ENCODE results near the gene IFT43.

IFT43 gene

DNA sequence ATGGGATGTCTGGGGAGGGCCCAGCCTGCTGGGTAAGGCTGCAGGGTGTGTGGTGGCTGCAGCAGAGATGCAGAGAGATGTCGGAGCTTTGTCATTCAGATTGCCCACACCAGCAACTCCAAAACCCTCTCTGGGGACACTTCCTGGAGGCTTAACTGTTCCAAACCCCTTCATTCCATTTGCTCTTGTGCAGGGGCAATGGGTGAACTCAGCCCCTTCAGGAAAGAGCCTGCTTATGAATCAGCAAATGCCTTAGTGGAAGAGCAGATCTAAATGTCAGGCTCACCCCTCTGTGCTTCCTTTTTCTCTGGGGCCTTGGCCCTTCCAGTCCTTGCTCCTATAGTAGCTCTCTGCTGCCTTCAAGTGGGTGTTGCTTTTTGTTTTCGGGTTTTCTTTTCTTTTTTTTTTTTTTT is 129.5 kb downstream of the IFT43 start:
- DNase-seq = peak in 1 of 3 experiments; percentile 17

DNA sequence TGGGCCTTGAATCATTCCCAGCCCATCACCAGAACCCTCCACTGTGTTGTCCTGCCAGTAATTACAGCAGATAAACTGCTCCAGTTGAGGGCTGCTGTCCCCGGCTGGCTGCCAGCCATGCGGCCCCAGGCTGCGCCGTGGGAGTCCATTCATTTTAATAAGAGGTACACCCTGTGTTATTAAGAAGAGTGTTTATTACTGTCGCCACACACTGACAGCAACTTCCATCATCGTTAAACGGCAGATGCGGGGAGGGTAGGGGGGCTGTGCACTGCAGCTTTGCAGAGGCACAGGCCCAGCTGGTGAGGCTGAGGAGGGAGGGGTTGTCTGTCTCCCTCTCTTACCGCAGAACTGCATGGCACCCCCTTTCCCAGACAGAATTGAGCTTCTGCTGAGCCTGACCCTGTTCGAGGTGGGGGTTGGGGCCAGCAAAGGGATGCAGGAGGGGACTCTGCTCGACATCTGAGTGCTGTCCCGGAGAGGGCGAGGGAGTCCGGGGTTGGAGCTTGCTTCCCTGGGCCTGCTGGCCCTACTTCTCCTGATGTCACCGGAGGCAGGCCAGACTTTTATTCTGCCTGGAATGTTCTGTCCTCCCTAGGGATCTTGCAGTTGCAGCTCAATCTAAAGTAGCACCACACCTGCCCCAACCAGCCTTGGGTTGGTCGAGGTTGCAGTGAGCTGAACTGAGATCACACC is 132.4 kb downstream of the IFT43 start:
- peak in 2 of 3 experiments; percentile 97 to 99 for DNase-seq

DNA sequence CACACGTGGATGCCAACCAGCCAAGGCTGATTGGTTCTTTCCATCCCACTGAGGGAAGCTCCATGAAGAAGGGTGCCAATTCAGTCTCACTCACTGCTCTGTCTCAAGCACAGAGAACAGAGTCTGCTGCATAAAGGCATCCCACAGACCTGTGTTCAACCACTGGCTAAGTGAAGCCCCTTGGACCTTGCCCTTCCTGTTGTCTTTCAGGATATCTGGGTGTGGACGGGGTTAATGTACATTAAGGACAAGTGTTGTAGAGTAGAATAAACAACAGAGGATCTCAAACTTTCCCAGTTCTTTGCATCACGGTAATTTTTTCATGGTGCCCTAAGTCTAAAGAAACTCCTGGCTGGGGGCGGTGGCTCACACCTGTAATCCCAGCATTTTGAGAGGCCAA is 133.0 kb downstream of the IFT43 start:
- peak in 1 of 3 experiments; percentile 64 for DNase-seq

DNA sequence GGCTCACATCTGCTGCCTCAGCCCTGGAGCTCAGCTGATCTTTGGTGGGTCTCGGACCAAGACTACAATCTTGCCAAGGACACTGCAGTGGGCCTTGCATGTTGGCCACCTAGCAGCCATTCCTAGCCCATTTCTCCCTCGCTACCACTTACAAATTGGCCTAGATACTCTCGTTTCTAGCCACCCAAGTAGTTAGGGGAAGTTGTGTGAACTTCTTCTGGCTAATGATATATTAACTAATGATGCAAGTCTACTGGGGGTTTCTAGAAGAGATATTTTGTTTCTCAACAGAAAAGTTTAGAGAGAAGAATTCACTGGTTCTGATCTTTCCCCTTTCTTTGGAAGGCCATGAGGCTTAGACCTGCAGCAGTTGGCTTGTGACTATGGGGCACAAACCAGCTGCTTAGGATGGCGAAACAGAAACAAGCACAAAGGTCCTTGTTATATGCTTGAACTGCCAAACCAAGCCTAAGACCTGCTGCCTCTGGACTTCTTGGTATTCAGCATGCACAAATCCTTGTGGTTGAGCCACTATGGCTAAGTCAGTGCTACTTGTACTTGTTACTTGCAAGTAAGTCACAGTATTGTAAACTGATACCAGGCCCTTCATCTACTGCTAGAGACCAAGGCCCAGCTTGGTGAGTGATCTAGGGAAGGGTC is 135.7 kb downstream of the IFT43 start:
- no peak for DNase-seq

DNA sequence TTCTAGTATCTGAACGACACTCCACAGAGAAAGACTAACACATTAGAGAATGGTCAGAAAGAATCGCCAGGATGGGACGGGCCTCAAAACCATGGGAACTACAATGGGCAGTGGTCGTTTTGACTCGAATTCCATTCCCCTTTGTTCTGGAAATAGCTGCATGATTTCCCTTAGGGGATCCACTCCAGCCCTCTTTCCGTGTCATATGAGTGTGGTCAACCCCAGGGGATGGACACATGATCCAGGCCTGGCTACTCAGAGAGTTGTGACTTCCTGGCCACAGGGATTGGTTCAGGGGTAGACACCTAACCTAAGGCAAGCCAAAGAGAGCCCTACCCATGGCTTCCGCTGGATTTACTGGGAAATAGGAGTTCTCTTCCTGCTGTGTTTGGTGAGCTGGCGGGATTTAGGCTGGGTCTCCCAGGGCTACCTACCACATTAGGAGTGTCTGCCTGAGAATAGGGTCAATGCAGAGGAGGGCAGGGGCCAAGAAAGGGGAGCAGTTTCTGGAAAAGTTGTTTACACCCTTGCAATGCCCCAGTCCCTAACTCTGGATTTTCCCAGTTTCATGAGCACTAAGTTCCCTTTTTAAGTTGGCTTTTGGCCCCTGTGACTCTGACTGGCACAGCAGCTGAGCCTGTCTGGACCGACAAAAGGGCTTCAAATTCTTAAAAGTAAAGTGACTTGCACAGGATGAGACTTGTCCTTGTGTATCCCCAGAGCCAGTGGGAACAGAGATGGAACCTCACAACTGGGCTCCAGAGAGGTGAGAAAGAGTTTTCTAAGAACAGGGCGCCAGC is 138.1 kb downstream of the IFT43 start:
- DNase-seq = no peak

DNA sequence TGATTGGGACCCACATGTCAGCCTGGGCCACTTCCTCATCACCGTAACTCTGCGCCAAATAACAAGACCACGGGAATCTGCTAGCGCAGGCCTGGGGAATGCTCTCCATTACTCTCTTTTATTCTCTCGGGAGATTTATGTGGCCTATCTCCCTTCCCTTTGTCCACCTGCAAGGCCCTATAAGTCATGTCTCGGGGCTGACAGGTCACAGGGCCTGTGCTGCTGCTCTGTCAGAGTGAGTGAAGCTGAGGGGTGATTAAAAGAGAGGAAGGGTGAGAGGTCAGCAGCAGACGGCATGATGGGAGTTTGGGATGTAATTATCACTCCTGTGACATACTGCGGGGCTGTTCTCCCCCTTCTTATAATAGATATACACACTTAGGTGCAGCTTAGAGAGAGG is 139.9 kb downstream of the IFT43 start:
- peak in 1 of 3 experiments; percentile 53 for DNase-seq

DNA sequence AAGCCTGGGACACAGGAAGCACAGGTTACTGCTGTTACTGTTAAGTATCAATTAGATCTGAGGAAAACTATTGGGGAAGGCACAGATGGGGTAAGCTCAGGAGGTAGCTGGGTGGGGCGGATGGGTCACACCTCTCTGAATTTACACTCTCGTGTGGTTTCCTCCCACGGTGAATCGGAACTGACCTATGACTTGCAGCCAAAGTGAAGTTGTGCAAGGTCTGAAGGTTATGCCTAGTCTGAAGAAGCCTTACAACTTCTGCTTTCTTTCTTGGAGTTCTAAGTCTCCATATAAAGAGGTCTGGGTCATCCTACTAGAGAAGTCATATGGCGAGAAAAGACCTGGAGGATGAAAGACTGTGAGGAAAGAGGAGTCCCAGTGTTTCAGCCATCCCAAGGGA is 140.5 kb downstream of the IFT43 start:
- DNase-seq = no peak

DNA sequence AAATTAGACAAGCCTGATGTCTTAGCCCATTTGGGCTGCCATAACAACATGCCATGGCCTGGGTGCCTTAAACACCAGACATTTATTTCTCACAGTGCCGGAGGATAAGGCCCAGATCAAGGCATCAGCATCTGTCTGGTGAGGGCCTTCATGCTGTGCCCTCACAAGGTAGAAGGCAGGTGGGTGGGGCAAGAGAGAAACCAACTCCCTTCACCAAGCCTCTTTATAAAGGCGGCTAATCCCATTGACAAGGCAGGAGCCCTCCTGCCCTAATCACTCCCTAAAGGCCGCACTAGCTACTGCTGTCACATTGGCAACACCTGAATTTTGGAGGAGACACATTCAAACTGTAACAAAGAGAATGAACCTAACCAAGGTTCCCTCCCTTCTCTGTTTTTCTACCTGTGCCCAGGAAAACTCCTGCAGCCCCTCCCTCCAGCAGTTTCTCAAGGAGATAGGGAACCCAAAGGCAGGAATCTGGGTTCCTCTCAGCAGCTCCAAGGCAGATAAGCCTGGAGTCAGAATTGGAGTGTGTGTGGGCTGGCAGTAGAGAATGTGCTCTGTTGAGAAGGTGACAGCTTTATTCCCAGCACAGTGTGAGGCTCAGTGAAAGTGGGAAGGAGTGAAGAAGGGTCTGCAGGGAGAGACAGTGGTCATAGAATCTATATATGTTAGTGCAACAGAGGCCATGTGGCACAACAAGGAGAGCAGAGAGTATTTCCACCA is 144.5 kb downstream of the IFT43 start:
- DNase-seq = no peak

DNA sequence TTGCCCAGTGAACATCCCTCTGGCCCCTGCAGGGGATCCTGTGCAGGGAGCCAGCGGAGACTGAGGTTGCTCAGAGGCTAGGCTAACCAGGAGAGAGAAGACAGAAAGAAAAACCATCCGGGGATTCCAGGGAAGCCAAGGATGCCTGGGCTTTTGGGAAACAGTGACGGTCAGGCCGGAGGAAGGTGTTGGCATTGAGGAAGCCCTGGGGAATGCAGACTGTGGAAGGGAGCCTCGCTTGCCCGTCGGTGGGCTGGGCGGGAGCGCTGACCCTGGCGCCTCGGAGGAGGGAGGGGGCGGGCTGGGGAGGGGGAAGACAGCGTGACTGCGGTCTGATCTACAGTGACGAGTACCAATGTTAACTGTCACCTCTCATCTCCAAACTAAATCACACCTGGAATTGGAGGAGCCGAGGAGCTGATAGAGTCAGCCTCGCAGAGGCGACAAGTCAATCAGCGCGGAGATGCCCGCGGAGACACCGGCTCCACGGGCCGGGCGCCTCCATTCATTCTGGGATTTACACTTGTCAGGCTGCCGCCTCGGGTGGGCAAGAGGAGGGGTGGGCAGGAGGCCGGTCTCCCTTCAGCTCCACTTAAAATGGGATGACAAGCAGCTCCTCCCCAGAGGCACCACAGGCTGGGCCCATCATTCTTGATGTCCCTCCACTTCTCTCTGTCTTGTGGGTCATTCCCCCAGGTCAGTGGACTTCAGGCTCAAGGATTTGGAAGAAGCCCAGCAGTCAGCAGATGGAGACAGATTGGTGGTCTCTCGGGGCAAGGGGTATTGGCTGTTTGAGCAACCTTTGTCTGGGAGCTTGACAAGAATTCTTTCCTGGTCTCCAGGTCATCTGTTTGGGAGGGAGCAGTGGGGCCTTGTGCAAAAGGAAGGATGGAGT is 145.8 kb downstream of the IFT43 start:
- DNase-seq = no peak

DNA sequence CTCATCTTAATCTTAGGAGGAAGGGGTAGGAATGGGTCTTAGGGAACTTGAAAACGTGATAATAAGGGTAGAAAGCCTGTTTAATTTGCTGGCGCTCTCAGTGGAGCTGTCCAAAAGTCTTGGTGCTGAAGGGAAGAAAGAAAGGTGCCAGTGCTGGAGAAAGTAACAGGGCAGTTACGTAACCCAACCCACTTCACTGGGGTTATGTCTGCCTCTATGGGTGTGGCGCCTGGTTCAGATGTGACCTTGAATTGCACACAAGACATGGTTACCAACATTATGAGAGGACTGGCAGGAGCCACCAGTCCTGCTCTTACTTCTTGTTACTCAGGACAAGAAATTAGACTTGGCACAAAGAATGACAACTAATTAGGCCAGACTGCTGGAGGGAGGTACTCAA is 147.5 kb downstream of the IFT43 start:
- no peak for DNase-seq
